Measurements from ENCODE around the gene C1QTNF5.

The C1QTNF5 gene

GRCh38 chr11:119357074-119357473 lies 16.4 kb upstream of the C1QTNF5 start:
- DNase-seq, result no peak

GRCh38 chr11:119356349-119357031 lies 15.8 kb upstream of the C1QTNF5 start:
- peak; percentile 32 for DNase-seq

GRCh38 chr11:119355091-119355843 lies 14.6 kb upstream of the C1QTNF5 start:
- no peak for DNase-seq

GRCh38 chr11:119352857-119353260 lies 12.2 kb upstream of the C1QTNF5 start:
- no peak for DNase-seq

GRCh38 chr11:119351232-119351631 lies 10.5 kb upstream of the C1QTNF5 start:
- no peak for DNase-seq

GRCh38 chr11:119350302-119350701 lies 9.6 kb upstream of the C1QTNF5 start:
- no peak for DNase-seq

- no peak for DNase-seq
These were observed 7.4 kb upstream of the C1QTNF5 start for GRCh38 chr11:119347940-119348605.

- no peak for DNase-seq
These were observed 6.6 kb upstream of the C1QTNF5 start for GRCh38 chr11:119347242-119347641.

- no peak for DNase-seq
These were observed 5.9 kb upstream of the C1QTNF5 start, which contains the start of gene MFRP for GRCh38 chr11:119346605-119347004. MFRP (minus strand) TSS chr11:119346705; CDS start chr11:119346513, 192 bp downstream.

- no peak for DNase-seq
These were observed 5.0 kb upstream of the C1QTNF5 start for GRCh38 chr11:119345685-119346084.

GRCh38 chr11:119344291-119345010 lies 3.8 kb upstream of the C1QTNF5 start:
- no peak for DNase-seq

- DNase-seq, result no peak
These were observed 3.0 kb upstream of the C1QTNF5 start for GRCh38 chr11:119343726-119344125.

GRCh38 chr11:119342362-119343130 lies 1.9 kb upstream of the C1QTNF5 start:
- DNase-seq, result no peak

- DNase-seq, result no peak
These were observed 1.3 kb upstream of the C1QTNF5 start for GRCh38 chr11:119342023-119342300.

GRCh38 chr11:119341222-119342022 lies 739 bp upstream of the C1QTNF5 start:
- no peak for DNase-seq

GRCh38 chr11:119339589-119340334 lies 921 bp downstream of the C1QTNF5 start:
- DNase-seq, result no peak

- no peak for DNase-seq
These were observed 1.6 kb downstream of the C1QTNF5 start for GRCh38 chr11:119338965-119339588.

GRCh38 chr11:119338318-119338890 lies 2.3 kb downstream of the C1QTNF5 start:
- DNase-seq, result peak; percentile 59

GRCh38 chr11:119337581-119338317 lies 2.9 kb downstream of the C1QTNF5 start:
- DNase-seq, result no peak
